ENCODE data around the gene RPTOR.

Gene RPTOR

GRCh38 chr17:80593181-80593580, 48.5 kb downstream of the RPTOR start:
- DNase-seq: no peak

GRCh38 chr17:80594431-80595269, 50.0 kb downstream of the RPTOR start:
- DNase-seq: no peak

- DNase-seq: no peak
Observed at GRCh38 chr17:80596760-80597608, 52.3 kb downstream of the RPTOR start.

- no peak for DNase-seq
Observed at GRCh38 chr17:80598813-80599545, 54.3 kb downstream of the RPTOR start.

GRCh38 chr17:80599546-80600305, 55.1 kb downstream of the RPTOR start:
- no peak for DNase-seq

GRCh38 chr17:80601146-80601545, 56.5 kb downstream of the RPTOR start:
- no peak for DNase-seq

GRCh38 chr17:80603396-80603795, 58.8 kb downstream of the RPTOR start:
- no peak for DNase-seq

GRCh38 chr17:80604009-80604669, 59.5 kb downstream of the RPTOR start:
- no peak for DNase-seq

- DNase-seq: no peak
Observed at GRCh38 chr17:80604670-80605010, 60.0 kb downstream of the RPTOR start.

GRCh38 chr17:80605326-80606066, 60.9 kb downstream of the RPTOR start:
- no peak for DNase-seq

- no peak for DNase-seq
Observed at GRCh38 chr17:80608326-80608725, 63.7 kb downstream of the RPTOR start.

GRCh38 chr17:80609757-80610156, 65.1 kb downstream of the RPTOR start:
- DNase-seq: no peak

GRCh38 chr17:80611816-80612215, 67.2 kb downstream of the RPTOR start:
- DNase-seq: no peak

GRCh38 chr17:80612997-80613731, 68.5 kb downstream of the RPTOR start:
- DNase-seq: no peak

GRCh38 chr17:80613732-80614071, 69.1 kb downstream of the RPTOR start:
- no peak for DNase-seq

- DNase-seq: no peak
Observed at GRCh38 chr17:80614332-80615047, 69.9 kb downstream of the RPTOR start.

GRCh38 chr17:80615376-80615775, 70.7 kb downstream of the RPTOR start:
- no peak for DNase-seq

- DNase-seq: no peak
Observed at GRCh38 chr17:80616705-80617104, 72.1 kb downstream of the RPTOR start.

- DNase-seq: no peak
Observed at GRCh38 chr17:80618304-80618703, 73.7 kb downstream of the RPTOR start.
